GM18519 (cell line): ENCODE results near the gene AIFM1.

ENCODE experiments used
- ATAC-seq: cut with Tn5 transposase; IDR thresholded peaks from one replicate; pipeline ENCODE4 v1.9.1; 2021; ENCODE audit warnings: mild to moderate bottlenecking, moderate library complexity; ENCODE audit not compliant: unreplicated experiment, low FRiP score

Gene AIFM1

DNA sequence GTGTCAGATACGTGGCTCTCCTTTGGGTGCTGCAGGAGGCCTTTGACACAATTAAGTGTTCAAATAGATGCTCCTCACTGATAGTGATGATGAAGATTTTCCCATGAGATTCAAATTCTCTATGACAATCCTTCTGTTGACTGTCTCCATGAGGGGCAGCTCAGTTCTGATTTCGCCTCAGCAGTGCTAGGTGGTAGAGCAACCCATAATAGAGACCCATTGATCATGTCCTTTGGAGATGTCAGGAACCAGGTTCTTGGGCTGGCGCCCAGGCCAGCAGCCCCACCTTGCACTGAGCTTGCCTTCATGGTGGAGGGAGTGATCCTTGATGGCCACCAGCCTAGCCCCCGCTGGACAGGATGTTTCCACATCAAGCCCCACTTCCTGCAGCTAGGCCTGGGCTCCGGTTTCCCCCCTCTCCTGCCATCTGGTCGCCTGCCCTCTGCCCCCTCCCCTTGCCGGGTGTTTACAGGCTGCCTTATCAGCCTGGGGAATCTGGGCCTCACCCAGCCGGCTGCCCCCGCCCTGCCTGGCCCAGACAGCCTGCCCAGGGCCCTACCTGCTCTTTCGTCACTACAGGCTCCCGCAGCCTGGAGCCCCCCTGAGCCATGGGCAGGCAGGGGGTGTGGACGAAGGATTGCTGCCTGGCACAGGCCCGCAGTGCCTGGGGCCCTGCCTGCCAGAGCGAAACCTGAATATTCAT, 68.0 kb downstream of the AIFM1 start:
- ATAC-seq, result no peak

DNA sequence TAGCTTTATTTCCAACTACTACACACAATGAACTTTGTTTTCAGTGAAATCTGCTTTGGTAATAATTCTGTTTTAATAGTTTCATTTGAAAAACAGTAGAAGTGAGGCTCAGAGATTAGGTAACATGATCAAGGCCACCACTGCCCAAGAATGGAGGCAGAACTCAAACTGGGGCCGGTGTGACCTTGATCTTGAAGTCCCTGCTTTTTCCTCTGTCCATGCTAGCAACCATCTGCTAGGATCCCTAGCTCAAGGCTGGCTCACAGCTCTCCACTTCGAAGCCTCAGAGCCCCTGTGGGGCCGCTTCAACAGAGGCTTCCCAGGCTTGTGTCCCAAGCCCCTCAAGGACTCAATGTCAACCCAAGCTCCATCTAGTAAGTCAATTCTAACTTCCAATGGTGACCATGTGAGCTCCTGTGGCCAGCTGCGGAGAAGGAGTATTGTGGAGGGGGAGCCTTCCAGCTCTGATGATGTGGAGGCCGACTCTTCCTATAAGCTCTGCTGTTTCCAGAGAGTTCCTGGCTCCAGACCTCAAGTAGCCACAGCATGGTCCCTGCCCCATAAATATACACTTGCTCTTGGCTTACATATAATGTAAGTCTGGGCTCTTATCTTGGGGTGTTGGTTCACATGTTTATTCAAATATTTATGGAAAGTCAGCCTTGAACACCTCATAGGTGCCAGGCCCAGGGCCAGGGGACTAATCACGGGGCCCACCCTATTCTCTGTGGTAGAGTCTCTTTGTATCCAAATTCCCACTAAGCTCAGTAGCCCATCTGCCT, 70.2 kb downstream of the AIFM1 start:
- no peak for ATAC-seq

DNA sequence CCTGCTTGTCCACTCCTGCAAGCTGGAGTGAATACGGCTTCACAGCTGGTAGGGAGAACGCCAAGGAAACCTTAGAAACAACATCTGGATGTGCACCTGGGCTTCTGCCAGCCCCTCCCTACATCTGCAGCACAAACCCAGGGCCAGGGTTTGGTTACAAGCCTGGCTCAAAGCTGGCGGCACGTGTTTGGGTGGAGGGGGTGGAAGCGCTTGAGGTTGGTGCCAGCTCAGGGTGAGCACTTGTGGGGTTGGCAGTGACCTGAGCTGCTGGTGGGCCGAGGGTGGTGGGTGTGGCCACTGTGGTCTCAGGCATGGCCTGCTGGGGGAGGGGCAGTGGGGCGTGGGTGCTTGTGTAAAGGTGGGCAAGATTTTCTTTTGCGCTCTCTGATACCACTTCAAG, 70.9 kb downstream of the AIFM1 start:
- ATAC-seq, result no peak

DNA sequence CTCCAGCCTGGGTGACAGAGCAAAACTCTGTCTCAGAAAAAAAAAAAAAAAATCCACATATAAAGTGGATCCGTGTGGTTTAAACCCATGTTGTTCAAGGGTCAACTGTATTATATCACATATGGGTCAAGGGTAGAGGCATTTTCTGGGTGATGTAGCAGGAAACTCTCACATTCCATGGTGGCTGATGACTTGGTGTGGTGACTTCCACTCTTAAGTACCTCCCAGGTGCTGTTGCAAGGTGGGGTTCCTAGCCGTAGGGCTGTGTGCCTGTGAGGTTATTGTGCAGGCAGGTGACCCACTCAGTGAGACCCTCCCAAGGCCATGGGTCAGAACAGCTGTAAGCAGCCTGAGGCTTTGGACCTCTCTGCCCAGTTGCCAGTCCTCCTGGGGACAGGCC, 72.4 kb downstream of the AIFM1 start:
- ATAC-seq, result no peak

DNA sequence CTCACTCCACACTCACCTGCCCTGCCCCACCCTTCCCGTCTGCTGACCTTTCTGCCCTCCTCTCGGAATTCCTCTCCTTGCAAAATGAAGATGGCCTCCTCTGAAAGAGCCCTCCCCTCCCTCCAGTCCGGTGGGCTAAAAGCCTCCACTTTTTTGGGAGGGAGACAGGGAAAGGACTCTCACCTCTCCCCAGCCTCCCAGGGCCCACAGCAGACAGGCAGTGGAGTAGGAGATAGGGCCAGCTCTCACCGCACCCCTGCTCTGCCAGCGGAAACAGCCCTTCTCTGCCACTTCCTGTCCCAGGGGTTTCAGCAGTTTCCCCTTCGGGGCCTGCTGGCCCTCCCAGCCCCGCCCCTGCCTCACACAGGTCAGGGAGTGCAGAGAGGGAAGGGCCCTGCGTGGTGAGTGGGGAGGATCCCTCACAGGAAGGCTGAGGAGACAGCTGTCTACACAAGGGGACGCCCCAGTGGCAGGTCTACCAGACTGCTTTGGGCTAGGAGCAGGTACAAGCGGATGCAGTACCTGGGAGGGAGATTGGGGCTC, 73.6 kb downstream of the AIFM1 start:
- ATAC-seq, result peak; percentile 97

DNA sequence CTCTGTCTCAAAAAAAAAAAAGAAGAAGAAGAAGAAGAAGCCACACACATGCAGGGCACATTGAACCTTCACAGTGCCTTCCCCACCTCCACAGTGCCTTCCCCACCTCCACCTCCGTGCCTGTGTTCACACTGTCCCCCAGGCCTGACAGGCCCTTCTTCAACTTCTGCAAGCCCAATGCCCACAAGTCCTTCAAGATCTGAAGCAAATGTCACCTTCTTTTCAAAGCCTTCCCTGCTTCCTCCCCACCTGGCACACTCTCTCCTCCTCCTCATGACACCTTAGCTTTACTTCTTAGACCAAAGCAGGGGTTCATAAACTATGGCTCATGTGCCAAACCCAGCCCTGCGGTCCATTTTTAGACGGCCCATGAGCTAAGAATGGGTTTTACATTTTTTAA, 75.3 kb downstream of the AIFM1 start:
- no peak for ATAC-seq

DNA sequence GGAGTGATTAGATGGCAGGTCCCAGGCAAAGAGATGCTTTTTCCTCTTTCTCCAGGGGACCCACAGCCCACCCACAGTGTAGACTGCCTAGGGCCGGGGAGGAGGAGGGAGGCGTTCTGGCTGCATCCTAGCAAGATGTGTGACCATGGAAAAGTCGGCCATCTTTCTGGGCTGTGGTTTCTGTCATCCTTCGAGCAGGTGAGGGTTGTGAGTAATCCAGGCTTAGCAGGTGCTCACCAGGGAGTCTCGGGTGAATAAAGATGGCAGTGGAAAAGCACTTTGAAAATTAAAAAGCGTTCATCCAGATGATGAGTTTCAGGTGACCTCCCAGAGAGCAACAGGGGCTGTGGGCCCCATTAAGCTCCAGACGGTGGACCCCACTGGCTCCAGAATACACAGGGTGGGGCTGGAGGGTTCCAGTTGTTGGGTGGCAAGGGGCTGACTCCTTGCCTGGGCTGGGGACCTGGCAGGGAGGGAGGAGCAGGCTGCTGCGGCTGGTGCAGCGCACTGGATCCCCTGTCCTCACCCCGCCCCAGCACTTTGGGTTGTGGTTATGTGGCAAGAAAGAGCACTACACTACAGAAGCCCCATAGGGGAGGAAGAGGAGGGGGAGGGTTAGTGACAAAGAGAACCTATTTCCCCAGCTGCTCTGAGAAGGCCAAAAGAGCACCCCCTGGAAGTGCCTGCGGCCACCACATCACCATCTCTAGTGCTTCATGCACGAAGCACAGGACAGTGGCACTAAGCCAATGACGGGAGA, 79.0 kb downstream of the AIFM1 start:
- peak; percentile 33 for ATAC-seq

DNA sequence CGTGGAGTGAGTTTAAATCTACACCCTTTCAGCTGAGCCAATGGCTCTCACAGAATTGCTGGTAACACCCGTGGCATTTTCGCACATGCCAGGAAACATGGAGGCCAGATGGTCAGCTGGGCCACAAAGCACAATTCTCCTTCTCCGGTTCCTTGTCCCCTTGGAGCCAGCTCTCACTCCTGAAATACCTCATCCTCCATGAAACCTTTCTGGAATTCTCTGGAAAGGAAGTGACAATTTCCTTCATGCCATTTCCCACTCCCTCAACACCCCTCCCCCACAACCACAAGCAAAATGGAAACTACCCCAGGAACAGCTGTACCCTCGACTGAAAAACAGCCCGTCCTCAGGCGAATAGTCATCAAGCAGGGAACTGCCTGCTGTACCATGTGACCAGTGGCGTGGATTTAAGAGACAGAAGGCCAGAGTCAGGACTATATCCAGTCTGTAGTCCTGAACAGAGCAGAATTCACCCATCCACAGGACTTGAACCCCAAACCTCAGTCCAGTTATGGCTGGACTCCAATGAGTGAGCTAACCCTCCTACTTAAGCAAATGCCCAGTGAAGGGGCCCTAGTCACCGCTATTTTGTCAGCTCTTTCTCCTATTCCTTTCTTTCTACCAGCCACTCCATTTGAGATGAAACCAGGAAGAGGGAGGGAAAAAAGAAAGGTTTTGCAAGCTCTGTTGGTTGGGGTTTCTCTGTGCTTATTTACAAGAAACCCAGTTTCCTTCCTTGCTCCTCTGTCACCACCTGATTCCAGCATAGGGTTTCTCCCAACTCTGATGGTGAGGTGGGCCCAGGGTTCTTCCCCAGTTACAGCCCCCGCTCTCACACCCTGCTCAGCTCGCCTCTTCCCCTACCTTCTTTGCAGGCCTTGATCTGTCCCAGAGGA, 79.8 kb downstream of the AIFM1 start:
- no peak for ATAC-seq

DNA sequence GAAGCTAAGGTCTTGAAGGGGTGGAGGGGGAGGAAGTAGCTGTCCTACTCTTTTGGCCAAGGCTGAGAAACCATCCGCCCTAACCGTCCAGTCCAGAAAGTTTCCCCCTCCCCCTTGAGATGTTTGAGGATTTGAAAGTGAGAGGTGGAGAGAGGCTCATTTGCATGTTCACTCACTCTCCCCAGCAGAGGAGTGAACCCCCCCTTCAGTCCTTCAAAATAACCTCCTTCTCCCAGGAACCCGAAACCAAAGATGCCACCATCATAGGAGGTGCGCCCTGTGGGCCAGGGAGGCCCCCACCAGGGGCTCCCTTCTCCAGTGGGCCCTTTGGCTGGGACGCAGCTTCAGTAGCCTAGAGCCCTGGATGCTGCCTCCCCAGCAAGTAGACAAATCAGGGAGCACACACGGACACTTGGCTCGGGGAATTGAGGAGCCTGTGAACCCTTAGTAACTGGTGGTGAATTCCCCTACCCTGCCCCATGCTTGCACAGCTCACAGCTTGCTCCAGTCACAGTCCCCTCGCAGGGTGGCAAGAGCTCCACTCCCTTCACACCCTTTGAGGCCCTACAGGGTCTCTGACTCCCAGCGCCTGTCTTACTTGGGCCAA, 80.9 kb downstream of the AIFM1 start:
- ATAC-seq, result no peak

DNA sequence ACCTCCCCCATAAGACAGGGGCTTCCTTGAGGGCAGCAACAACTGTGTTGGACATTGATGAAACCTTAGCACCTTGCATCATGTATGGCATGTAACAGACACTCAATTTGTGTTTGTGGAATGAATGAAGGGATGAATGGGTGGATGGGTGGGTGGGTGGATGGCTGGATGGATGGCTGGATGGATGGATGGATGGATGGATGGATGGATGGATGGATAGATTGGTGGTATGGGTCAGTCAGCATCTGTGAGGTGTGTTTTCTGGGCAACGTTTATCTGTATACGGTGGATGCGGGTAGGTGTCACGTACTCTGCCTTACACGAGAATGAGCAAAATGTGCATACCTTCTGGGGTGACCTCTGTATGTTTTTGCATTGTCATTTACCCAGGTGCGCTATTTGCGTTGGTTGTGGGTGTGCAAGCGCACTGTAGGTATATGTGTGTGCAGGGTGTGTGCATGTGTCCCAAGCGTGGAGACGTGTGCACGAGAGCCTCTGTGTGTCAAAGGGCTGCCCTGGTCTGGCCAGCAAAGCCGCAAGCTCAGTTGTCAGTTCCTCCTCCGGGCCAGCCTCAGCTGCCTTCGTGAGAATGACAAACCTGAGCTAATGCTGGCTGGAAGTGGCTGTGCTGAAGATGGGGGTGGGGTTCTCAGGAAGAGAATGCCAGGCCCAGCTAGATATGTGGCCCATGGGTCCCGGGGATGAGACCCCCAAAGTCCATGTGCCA, 81.8 kb downstream of the AIFM1 start:
- ATAC-seq, result no peak

DNA sequence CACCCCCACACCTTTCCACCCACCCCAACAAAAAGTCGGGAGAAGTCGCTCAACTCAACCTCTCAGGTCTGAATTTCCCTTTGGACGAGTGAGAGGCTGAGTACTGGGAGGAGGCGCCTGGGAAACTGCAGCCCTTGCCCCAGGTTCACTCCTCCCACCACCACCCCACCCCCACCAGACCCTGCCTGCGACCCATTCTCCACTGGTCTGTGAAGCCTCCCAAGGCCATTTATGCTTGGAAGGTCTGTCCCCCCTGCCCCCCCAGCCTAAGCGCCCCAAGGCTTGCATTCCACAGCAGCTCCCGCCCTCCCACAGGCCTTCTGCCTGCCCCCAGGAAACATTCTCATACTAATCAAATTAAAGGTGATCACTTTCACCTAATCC, 82.5 kb downstream of the AIFM1 start:
- ATAC-seq, result no peak

DNA sequence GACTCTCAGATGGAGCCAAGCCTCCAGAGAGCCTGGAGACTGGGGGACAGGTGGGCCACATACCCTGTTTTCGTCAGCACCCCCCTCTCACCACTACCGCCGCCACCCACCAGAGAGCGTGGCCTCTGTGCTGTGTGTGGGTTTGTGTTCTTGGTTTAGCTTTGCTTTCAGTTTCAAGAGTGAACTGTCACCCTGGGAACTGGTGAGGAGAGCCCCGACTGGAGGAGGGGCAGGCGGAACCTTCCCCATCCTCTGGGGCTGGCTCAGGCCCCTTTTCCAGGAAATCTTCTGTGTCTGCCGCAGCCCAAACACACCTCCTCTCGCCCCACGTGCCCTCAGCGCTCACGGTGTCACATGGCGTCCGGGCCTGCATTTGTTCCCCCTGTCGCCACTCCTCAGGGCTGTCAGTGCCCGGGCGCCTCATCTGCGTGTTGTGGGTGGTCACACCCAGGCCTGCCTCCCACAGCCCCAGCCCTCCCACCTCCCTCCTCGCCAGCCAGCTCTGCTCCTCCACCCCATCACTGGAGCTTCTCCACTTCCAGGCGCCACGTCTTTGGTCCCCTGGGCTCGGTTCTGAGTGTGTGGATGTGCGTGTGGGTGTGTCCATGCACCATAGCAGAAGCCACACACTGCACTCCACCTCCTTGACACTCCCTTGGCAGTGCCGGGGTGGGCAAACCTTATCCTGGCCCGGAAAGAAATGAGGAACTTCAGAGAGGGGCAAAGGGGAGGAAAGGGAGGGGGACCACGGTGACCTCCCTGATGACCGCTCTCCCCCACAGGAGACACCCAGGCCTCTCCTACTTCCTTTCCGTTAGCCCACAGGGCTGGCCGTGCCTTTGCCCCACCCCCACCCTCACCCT, 83.2 kb downstream of the AIFM1 start:
- ATAC-seq, result peak; percentile 49

DNA sequence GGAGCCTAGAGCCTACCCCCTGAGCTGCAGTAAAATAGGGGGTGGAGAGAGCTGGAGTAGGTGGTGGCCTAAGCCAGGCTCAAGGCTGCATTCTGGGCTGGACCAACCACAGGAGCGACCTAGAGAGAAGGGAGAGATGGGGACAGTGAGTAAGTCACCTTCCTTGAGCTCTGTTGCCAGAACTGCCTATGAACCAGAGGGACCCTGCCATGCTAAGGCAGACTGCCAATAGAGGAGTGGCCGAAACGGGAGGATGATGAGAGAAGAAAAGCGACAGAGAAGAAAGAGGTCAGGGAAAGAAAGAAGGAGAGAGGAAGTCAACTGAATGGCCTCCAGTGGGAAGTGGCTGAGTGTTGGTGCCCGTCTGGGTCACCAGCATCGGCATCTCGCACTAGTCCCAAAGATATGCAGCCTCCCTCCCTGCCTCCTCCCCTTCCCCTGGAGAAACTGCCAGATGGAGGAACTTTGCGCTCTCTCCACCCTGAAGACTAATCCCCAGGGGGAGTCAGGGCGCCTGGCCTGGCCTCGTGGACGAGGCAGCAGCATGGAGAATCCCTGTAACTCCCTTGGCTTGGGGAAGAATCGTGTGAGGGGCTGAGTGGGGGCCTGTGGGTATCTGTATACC, 84.1 kb downstream of the AIFM1 start:
- ATAC-seq, result no peak

DNA sequence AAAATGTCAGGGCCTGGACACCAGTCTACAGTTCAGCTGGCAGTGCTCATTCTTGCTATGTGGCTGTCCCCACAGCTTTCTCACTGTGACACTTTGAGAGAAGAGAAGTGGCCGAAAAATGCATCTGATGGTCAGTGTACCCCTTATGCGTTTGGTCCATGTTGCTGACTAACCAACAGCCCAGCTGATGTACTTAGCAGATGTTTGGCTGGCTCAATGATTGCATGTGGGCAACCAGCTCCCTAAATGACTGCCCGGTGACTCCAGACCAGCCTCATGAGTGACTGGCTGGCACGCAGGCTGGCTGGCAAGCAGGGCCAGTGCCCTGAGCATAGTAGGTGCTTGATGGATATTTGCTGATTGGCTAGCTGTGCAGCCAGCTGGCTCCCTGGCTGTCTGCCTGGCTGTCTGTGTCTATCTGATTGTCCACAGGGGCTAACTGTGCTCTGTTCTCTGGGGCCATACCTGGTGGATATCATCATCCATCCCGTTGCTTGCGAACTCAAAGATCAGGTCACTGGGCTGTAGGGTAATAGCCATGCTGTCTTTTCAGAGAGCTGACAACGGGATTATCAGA, 84.8 kb downstream of the AIFM1 start:
- no peak for ATAC-seq

DNA sequence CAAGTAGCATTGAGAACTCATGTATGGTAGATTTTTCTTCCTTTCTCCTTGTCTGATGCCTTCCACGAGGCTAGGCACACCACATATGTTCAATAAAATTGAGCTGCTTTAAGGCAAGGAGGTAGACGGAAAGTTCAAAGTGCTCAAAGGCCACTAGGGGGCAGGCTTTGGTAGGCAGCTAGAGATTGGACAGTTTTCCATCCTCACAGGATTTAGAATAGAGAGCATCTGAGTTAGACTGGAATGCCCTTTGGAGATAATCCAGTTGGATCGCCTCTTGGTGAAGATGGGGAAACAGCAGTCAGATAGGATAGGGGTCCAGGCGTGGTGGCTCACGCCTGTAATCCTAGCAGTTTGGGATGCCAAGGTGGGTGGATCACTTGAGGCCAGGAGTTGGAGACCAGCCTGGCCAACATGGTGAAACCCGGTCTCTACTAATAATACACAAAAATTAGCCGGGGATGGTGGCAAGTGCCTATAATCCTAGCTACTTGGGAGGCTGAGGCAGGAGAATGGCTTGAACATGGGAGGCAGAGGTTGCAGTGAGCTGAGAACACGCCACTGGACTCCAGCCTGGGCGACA, 85.7 kb downstream of the AIFM1 start:
- no peak for ATAC-seq
